GM19452 (cell line): ENCODE data around the gene CCDC47.
"Not testable (repeated sequence)": the region's sequence is repeated elsewhere in the genome, so short reads cannot be mapped to it uniquely, and the experiment has no call there.

ENCODE experiments used
- ATAC-seq: cut with Tn5 transposase; IDR thresholded peaks from one replicate; pipeline ENCODE4 v1.9.1; 2021; ENCODE audit not compliant: unreplicated experiment

CCDC47 gene, protein sequence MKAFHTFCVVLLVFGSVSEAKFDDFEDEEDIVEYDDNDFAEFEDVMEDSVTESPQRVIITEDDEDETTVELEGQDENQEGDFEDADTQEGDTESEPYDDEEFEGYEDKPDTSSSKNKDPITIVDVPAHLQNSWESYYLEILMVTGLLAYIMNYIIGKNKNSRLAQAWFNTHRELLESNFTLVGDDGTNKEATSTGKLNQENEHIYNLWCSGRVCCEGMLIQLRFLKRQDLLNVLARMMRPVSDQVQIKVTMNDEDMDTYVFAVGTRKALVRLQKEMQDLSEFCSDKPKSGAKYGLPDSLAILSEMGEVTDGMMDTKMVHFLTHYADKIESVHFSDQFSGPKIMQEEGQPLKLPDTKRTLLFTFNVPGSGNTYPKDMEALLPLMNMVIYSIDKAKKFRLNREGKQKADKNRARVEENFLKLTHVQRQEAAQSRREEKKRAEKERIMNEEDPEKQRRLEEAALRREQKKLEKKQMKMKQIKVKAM

DNA sequence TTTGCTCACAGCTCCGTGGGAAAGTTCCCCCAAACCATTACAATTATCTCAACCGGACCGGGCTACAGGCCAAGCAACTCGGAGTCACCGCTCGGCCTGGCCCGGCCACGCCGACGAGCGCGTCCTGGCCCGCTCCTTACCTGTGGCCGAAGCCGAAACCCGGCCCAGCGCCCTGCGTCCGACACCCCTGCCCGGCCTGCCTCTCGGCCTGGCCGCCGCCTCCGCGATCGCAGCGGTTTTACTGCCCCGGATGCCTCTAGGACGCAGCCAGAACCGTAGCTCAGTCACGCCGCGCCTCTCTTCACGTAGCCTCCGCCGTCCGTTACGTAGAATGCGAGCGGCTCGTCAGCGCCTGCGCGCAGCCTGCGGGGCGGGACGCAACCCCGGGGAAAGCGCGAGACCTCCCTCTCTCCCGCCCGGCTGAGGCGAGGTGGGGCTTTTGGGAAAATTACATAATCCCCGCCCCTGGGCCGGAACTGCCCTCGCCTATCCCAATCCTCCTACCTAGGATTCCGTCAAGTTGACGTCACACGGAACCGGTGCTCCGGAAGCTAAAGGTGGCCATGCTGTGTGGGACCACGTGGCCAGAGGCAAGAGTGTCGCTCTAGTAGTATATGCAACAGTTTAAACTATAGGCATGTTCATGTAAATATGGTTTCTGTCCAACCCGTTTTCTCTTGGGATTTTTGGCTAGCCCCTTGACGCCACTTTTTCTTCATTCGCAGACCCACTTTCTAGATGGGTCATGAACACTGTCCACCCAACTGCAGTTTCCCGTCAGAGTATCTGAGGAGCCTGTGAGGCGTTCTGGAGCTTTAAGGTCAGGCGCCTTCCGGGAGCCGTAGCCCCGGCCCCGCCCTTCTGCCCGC lies at the start of gene CCDC47:
Gene CCDC47 (minus strand): TSS at position 326 of the 869 bp plus-strand sequence. CDS start 7,422 bp downstream, outside the sequence.
- peak; percentile 89 for ATAC-seq

DNA sequence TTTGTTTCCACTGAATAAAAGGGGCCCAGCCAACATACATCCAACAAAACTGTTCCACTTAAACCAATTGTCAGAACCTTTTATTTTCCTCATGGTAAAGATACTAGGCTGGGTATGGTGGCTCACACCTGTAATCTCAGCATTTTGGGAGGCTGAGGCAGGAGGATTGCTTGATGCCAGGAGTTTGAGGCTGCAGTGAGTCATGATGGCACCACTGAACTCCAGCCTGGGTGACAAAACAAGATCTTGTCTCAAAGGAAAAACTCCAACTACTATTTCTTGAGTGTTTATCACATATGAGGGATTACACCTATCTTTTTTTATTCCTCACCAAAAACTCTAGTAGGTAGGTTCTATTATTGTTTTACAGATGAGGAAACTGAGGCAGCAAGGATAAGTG lies 49.1 kb upstream of the CCDC47 start:
- ATAC-seq, result no peak

DNA sequence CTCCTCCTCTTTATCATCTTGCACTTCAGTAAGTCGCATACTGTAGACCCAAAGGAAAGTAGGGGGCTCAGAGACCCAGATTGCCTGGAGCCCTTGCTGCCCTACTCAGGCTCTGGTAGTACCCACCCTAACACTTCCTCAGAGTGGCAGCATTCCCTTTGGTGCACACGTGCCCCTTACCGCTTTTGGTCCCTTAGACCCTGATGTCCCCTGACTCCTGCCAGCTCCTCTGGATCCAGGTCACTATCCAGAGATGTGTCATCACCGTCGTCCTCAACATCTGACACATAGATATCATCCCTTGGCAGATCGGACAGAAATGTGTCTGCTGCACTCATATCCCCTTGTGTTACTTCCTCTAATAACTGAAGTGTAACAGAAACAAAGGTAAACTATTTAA lies 48.4 kb upstream of the CCDC47 start:
- ATAC-seq, result no peak

DNA sequence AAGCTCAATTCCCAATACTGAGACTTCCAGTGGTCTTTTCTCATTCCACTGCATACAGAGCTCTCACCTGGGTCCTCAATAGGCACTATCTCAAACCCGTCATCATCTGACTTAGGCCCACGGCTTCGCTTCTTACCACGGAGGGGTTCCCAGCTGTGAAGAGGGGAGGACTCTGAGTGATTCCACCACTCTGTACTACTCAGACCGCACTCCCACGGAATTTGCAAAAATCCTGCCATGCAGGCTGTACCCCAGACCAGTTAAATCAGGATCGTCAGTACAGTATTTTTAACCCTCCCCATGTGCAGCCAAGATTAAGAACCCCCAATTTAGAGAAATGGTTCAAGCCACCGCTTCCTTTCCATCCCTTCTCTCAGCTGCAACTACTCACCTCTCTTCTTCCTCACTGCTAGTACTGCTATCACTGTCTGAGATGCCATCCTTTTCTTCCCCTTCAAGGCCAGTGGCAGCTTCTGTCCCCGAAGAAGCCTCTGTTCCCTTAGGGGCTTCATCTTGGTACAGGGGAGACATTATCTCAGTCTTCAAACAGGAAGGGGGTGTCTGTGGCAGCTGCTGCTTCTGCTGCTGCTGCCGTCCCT lies 47.7 kb upstream of the CCDC47 start:
- no peak for ATAC-seq

DNA sequence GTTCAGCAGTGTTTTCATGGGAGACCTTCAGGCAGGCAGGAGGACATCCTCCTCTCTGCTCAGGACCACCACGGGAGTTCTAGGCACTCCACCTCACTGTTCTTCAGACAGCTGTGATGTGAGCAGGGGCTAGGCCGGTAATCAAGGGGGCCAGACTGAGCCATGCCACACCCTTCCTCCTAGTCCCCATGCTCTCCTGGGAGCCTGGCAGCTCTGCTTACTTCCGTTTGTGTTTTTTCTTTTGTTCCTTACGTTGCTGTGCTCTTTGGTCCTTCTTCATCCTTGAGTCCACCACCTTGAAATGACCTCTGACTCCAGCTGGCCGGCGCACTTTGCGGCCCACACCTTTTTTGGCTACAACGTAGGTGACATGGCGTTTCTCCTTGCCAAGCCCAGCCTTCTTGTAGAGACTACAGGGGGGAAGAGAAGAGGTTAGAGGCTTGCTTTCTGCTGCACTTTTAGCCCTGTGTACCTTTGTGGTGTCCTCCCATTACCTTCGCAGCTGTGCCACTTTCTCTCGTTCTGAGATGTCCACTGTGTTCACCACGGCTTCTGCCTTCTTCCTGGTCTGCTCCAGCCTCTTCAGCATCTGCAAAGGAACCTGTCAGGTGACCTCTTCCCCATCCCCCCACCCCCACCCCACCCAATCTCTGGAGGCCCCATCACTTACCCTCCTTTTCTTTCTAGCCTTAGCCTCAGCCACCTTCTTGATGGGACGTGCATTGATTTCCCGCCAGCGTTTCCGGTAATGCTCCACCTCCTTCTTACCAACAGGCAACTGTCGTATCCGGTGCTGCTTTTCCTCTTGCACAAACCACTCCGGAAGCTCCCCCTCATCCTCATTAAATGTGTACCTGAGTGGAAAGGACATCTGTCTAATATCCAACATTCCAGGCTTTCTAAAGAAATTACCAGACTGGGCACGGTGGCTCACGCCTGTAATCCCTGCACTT lies 46.5 kb upstream of the CCDC47 start:
- ATAC-seq, result no peak

DNA sequence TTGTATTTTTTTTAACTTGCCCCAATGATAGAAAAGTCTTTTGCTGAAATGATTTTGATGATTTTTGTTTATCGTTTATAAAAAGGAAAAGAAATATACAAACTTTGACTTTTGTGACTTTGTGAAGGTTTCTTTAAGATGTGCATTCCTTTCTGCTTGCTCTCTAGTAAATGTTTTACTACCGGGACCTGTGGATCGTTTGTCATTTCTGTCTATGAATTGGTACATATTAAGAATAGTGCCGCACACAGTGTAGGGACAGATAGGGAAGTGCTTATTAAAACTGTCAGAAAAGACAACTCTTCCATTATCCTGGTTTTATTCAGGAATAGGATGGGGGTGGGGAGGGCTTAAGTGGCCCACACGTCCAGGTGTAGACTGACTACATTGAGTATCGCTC lies 45.7 kb upstream of the CCDC47 start:
- ATAC-seq, result no peak

DNA sequence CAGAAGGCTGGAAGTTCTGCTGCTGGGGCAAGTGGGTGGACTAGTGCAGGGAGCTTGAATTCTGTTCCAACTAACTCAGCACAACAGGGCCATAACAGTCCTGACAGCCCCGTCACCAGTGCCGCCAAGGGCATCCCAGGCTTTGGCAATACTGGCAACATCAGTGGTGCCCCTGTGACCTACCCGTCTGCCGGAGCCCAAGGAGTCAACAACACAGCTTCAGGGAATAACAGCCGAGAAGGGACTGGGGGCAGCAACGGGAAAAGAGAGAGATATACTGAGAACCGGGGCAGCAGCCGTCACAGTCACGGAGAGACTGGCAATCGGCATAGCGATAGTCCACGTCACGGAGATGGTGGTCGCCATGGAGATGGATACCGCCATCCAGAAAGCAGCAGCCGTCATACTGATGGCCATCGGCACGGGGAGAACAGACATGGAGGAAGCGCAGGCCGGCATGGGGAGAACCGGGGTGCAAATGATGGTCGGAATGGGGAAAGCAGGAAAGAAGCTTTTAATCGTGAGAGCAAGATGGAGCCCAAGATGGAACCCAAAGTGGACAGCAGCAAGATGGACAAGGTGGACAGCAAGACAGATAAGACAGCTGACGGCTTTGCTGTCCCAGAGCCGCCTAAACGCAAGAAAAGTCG lies 44.5 kb upstream of the CCDC47 start:
- ATAC-seq, result no peak

DNA sequence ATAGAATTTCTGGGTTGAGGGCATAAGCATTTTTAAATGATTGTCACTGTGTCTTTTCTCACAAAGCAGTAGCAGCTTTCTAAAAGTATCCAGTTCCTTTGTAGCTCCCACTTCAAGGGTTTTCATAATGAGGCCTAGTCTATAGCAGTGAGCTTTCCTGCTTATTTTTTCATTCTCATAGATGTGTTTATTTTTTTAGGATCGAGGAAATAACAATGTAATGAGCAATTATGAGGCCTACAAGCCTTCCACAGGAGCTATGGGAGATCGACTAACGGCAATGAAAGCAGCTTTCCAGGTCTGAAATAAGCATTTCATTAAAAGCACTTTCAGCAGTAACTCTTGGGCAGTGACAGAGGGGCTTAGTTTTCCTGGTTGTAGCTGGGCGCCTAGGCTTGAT lies 43.3 kb upstream of the CCDC47 start:
- ATAC-seq, result no peak

DNA sequence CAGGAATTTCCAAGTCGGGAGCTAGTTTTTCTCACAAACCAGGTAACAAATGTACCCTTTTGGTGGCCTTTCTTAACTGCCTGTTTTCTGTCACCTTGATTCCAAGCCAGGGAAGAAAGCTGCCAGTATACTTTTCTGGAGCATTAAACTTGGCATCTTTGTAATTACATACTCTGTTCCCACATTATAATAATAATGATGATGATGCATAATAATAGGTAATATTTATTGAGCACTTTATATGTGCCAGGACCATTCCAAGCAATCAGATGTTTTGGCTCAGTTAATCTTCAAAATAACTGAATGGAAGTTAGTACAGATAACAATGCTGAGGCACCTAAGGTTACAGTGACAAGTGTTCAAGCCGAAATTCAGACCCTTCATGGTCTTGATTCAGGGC lies 42.7 kb upstream of the CCDC47 start:
- ATAC-seq, result no peak

DNA sequence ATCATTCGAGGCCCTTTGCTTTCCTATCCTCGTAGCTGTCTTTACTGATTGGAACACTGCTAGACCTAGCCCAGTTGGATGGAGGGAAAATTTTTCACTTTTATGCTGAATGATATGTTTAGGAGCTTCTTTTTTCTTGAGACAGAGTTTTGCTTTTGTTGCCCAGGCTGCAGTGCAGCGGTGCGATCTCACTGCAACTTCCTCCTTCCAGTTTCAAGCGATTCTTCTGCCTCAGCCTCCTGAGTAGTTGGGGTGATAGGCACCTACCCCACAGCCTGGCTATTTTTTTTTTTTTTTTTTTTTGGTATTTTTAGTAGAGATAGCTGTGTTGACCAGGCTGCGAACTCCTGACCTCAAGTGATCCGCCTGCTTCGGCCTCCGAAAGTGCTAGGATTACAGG lies 36.6 kb upstream of the CCDC47 start:
- no peak for ATAC-seq

DNA sequence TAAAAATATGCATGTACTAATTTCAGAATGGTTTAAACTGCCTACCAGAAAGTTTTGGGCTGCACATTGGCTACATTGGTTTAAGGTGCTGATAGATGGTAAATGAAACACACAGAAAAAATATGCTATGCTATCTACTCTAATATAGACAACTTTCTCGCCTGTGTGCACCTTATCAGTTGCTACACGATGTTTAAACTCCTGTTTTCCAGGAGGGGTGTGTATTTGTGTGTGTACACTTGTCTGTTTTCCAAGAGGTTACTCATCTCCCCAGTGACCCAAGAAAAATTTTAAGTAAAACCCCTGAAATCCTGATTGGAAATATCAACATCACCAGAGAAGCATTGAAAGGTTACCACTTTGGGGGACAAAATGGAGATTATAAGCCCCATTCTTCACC lies 32.2 kb upstream of the CCDC47 start:
- no peak for ATAC-seq

DNA sequence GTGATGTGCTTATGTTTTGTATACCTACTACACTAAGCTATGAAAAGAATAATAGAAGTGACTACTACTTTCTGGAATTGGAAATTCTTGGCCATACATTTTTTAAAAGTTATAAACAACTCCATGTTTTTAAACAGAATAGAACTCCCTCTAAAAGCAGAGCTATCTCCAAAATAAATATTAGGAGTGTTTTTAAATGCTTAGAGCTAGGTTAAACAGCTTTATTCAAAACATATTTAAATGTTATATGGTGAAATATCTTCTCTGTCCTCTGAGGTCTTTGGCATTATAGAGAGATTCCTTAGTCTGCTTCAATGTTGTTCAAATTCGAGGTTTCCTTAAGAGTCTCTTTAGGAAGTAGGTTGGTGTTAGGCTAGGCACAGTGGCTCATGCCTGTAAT lies 30.9 kb upstream of the CCDC47 start:
- ATAC-seq, result no peak

DNA sequence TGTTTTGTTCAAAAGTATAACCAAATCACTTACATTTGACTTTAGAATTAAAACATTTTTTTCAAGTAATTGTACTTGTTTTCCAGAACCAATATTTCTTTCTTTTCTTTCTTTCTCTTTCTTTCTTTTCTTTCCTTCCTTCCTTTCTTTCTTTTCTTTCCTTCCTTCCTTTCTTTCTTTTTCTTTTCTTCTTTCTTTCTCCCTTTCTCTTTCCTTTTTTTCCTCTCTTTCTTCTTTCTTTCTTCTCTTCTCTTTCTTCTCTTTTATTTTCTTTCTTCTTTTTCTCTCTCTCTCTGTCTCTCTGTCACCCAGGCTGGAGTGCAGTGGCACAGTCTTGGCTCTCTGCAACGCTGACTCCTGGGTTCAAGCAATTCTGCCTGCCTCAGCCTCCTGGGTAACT lies 27.4 kb upstream of the CCDC47 start:
- ATAC-seq, result no peak

DNA sequence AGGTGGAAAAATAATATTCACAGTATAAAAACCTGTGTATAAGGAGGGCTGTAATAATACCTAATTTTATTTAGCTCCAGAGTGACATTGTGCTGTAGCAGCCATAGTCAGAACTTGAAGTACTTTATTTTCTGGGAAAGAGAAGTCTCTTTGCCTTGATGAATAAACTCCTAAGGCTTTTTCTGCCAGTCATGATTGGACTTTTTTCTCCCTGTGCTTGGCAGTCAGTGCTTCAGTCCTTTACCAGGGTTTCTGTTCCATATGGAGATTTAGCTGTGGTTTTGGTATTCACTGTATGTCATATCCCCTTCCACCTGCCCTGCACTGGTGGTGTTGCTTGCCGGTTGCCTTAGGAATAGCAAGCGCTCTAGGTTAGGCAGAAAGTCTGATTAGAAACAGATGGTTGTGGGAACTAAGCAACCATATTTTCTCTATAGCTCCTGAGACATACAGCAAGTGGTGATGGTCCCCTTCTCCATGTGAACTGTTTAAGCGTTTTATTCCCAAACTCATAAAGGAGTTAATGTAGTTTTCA lies 25.2 kb upstream of the CCDC47 start:
- no peak for ATAC-seq

DNA sequence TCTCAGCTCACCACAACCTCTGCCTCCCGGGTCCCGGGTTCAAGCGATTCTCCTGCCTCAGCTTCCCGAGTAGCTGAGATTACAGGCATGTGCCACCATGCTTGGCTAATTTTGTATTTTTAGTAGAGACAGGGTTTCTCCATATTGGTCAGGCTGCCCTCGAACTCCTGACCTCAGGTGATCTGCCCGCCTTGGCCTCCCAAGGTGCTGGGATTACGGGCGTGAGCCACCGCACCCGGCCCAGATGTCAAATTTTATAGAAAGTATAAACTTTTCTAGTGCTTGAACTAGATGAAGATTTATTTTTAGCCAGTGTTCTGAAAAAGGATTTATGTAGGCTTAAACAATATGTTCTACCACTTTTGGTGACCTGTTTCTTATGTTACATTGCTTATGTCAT lies 23.0 kb upstream of the CCDC47 start:
- not testable (repeated sequence) for ATAC-seq

DNA sequence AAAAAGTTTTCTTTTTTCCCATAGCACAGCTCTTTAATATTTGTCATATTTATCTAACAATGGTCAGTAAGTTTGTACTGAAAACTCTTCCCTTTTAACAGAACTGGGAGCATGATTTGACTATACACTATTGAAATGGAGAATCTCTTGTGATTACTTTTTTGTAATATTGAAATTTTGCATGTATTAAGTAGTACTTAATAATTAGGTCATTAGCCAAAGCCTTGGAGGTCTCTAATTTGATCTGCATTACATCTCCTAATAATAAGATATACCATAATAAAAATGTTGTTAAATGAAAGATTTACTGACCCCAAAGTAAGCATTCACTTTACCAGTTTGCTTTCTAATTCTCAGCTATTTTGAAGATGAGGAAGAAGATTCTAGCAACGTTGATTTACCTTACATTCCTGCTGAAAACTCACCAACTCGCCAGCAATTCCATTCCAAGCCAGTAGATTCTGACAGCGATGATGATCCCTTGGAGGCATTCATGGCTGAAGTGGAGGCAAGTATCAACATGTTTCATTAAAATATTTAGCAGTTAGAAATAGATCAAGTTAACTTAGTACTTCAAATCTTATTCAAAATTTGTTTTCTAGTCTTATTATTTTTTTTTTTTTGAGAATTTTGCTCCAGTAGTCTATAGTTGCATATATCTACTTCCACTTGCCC lies 18.8 kb upstream of the CCDC47 start:
- ATAC-seq, result no peak

DNA sequence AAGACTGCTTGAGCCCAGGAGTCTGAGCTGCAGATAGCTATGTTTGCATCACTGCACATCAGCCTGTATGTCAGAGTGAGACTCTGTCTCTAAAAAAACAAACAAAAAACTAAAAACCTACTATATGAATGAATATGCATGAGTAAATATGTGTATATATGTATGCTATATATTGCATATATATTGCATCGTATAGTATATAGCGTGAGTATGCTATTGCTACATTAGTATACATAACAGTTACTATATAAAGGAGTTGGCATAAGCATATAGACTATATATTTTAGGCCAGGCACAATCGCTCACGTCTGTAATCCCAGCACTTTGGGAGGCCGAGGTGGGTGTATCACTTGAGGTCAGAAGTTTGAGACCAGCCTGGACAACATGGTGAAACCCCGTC lies 16.7 kb upstream of the CCDC47 start:
- no peak for ATAC-seq

DNA sequence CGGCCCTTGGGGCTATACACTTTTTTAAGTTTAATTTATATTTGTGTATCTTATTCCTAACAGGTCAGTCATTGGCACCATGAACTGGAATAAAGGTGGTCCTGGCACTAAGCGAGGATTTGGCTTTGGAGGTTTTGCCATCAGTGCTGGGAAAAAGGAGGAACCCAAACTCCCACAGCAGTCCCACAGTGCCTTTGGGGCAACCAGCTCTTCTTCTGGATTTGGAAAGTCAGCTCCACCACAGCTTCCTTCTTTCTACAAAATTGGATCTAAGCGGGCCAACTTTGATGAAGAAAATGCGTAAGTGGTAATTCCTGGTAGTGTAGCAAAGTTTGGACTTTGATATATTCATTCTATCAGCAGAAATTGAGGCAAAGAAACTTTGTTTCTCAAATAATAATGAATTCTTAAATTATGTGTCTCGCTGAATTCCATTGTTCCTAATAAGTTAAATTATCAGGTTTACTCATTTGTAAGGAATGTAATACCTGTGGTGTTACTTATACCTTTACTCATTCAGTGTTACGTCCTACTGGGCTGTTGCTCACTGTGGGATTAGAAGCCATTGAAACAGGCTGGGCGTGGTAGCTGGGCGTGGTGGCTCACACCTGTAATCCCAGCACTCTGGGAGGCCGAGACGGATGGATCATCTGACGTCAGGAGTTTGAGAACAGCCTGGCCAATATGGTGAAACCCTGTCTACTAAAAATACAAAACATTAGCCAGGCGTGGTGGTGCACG lies 13.7 kb upstream of the CCDC47 start:
- no peak for ATAC-seq

DNA sequence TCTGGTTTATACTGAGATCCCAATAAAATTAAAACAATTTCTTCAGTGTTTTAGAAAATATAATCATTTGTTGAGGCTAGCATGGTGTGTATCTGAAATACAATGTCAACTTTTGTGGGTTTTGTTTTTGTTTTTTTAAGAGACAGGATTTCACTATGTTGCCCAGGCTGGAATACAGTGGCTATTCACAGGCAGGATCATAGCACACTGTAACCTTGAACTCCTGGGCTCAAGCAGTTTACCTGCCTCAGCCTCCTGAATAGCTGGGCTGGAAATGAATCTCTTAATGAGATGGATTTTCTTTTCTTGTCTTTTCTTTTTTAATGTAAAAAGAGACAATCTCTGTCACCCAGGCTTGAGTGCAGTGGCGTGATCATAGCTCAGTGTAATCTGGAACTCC lies 12.7 kb upstream of the CCDC47 start:
- no peak for ATAC-seq
